Right hindlimb (tissue), 1 donor: ENCODE data around the gene ZNF8.
"Not testable (repeated sequence)": the region's sequence is repeated elsewhere in the genome, so short reads cannot be mapped to it uniquely, and the experiment has no call there.

ENCODE experiments used
- DNase-seq: peaks from one replicate; pipeline ENCODE4 v3.0.0-alpha.2; 2018

Gene ZNF8

DNA sequence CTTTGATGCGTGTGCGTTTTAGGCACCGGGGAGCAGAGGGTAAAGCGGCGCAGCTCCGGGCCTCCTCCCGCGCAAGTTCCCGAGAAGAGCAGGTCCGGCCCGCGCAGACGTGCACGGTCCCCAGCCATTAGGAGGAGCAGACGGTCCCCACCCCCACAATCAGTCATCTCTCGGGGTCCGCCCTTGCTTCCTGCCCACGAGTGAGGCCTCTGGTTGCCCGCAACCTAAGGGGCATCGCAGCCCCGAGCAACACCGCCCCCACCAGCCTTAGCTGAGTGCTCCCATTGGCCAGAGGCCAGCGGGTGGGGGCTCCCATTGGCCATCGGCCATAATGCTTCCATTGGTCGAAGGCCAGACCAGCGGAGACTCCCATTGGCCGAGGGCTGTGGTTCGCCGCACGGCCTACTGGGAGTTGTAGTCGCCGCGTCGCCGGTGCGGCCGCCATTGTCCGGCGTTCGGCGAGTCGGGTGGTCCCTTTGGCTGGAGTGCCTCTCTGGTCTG lies at the start of gene ZNF8:
Gene ZNF8 (plus strand): TSS at position 415 of the 501 bp plus-strand sequence. CDS start 127 bp downstream, outside the sequence.
- DNase-seq: peak; percentile 99

DNA sequence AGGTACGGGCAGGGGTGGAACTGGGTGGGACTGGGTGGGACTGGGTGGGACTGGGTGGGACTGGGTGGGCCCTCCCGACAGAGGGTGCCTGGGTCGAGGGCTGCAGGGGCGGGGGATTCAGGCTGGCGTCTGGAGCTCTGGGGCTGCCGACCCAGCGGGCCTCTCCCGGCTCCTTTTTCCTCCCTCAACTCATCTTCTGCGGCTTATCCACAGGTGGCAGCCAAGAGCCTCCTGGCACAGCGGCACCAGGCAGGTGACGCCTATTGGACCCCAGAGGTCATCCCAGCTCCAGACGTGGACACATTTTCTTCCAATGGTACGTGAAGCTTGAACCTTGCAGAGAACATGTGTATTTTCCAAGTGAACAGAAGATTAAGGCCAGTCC lies 49.5 kb upstream of the ZNF8 start:
- peak; percentile 45 for DNase-seq

DNA sequence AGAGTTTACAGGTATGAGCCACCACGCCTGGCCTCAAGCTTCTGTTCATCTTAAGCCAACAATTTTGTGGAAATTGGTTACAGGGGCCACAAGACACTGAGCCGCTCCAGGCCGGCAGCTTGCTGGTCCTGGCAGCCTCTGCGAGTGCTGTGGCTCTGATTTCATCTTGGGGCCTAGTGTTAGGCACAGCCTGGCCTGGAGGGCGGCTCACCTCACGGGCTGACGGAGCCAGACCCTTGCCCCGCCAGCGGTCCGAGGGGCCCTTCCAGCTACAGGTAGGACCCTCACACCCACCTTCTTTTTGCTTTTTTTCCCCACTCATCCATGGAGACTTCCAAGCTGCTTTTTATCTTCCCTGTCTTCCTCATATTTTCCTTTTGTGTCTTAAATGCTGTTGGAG lies 41.4 kb upstream of the ZNF8 start:
- no peak for DNase-seq

DNA sequence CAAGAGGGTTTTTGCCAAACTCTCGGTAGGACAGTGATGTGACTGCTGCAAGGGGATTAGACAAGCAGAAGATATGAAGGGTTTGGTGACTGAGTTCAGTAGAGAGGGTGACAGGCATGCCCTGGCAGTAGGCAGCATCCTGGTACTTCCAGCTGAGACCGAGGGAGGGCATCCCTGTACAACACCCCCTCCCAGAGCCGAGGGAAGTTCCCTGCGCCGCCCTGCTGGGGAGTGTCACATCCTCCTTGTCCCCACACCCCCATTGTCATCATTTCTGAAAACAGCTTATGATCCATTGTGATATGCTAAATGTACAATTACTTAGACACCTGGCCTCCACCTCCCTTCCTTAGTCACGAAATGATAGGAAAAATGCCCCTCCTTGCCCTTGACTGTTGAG lies 35.4 kb upstream of the ZNF8 start:
- DNase-seq: no peak

DNA sequence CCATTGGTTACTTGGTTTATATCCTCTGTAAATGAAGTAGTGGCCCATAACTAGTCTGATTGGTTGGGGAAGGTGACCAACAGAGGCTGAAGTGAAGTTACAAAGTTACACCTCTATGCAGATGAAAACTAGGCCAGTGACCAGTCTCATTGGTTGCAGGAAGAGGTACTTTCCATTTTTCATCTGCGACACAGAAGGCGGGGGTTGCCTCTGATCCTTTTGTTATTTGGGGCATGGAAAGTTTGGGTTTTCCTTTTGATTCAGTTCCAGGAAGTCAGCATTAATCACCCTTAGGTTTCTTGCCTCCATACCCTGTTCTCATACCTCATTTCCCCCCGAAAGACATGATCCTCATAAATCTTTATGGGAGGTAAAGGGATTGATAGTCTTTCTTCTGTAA lies 29.9 kb upstream of the ZNF8 start:
- DNase-seq: no peak

DNA sequence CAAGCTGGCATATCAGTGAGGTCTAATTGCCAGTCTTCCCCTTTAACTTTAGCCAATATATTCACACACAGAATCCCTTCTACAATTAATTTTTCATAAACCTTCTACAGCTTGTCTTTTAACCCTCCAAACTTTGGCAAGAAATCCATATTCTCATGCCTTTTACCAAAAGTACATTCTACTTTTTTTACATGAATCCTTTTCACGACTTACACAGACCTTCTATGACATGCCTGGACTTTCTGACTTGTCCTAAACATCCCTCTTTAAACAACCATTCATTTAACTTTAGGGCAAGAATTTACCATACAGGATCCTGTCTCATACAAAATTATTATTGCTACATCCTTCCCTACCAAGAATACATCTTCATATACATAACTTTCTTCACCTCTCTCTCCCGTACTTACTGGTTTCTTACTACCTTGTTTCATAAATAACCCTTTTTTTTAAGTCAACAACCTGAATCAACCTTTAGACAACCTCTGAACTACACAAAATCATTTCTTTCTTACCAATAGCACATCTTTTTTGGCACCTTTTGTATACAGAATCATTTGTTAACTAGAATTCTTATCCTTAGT lies 26.6 kb upstream of the ZNF8 start:
- no peak for DNase-seq

DNA sequence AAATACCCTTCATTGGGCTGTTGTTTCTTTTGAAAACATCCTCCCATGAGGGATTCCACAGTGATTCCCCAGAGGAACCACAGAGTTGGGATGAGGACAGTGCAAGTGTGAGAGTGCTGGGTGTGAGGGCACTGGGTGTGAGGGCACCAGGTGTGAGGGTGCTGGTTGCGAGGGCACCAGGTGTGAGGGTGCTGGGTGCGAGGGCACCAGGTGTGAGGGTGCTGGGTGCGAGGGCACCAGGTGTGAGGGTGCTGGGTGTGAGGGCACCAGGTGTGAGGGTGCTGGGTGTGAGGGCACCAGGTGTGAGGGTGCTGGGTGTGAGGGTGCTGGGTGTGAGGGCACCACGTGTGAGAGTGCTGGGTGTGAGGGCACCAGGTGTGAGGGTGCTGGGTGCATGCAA lies 20.5 kb upstream of the ZNF8 start:
- not testable (repeated sequence) for DNase-seq

DNA sequence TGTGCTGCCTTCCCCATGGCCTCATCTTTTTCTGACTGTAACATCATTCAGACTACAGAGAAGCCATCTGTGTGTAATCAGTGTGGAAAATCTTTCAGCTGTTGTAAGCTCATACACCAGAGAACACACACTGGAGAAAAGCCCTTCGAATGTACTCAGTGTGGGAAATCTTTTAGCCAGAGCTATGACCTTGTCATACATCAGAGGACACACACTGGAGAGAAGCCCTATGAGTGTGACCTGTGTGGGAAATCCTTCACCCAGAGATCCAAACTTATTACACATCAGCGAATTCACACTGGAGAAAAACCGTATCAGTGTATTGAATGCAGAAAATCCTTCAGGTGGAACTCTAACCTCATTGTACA lies 17.2 kb upstream of the ZNF8 start:
- no peak for DNase-seq

DNA sequence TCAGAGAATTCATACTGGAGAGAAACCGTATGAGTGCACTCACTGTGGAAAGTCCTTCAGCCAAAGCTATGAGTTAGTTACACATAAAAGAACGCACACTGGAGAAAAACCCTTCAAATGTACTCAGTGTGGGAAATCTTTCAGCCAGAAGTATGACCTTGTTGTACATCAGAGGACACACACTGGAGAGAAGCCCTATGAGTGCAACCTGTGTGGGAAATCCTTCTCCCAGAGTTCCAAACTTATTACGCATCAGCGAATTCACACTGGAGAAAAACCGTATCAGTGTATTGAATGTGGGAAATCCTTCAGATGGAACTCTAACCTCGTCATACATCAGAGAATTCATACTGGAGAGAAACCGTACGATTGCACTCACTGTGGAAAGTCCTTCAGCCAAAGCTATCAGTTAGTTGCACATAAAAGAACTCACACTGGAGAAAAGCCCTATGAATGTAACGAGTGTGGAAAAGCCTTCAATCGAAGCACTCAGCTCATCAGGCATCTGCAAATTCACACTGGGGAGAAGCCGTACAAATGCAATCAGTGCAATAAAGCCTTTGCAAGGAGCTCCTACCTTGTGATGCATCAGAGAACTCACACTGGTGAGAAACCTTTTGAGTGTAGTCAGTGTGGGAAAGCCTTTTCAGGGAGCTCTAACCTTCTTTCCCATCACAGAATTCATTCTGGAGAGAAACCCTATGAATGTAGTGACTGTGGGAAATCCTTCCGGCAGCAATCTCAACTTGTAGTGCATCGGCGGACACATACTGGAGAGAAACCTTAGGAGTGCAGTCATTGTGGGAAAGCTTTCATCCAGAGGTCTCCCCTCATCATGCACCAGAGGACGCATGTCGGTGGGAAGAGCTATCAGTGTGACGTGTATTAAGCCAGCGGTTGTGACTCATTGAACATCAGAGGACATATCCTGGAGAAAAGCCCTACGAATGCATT lies 16.5 kb upstream of the ZNF8 start:
- DNase-seq: no peak

DNA sequence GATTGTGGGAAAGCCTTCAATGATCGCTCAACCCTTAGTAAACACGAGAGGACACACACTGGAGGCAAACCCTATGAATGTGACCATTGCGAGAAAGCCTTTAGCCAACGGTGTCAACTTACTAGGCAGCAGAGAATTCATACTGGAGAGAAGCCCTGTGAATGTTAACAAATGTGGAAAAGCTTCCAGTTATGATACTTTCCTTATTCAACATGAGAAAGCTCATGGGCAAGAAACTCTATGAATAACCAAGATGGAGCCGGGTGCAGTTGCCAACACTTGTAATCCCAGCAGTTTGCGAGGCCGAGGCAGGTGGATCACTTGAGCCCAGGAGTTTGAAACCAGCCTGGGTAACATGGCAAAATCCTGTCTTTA lies 15.8 kb upstream of the ZNF8 start:
- no peak for DNase-seq

DNA sequence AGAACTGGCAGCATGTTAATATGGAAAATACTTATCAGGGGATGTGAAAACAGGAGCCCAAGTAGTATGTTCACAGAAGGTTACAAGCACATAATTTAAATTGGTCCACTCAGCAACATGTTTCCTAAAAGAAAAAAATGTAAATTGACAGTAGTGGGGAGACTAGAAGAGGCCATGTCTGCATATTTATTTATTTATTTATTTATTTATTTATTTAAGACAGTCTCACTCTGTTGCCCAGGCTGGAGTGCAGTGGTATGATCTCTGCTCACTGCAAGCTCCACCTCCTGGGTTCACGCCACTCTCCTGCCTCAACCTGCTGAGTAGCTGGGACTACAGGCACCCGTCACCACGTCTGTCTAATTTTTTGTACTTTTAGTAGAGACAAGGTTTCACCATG lies 13.7 kb upstream of the ZNF8 start:
- no peak for DNase-seq

DNA sequence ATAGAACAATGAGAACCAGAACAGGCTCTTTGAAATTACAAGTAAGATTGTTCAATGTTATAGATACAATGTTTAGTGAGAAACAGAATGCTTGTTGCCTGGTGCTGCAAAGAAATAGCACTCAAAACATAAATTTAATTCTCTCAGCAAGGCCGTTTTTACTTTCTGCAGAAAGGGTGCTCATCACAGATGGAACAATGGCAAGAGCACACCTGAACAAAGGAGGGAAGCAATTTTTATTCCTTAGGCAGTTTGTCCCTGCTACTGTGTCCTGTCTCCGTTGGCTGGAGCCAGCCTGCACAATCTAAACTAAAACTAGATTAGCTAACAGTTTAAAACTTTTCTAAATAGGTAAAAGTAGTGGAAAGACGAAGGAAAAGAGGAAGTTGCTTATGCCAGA lies 10.4 kb upstream of the ZNF8 start:
- DNase-seq: no peak

DNA sequence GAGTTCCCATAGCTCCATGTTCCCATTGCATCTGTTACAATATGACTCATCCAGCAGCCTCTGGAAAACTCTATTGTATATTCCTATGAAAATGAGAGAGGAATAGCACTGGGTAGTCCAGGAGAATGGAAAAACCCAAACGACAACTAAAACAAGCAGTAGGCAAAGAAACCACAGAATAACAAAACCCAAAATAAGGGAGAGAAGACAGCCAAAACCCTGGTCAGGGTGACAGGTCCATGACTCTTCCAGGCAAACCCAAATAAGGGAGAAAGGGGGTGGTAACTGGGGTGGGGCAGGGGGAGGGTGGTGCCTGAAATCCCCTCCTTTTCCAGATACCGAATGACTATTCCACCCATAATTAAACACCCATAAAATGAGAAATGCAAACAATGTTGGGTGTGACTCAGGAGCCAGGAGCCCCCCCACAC lies 4.0 kb upstream of the ZNF8 start:
- no peak for DNase-seq

DNA sequence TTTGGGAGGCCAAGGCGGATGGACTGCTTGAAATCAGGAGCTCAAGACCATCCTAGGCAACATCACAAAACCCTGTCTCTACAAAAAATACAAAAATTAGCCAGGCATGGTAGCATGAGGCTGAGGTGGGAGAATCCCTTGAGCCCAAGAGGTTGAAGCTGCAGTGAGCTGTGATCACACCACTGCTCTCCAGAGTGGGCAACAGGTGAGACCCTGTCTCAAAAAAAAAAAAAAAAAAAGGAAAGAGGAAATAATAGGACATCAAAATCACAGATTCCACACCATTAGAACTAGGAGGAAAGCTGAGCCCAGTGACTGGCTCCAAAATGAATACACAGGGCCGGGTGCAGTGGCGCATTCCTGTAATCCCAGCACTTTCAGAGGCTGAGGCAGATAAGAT lies 3.2 kb upstream of the ZNF8 start:
- no peak for DNase-seq

DNA sequence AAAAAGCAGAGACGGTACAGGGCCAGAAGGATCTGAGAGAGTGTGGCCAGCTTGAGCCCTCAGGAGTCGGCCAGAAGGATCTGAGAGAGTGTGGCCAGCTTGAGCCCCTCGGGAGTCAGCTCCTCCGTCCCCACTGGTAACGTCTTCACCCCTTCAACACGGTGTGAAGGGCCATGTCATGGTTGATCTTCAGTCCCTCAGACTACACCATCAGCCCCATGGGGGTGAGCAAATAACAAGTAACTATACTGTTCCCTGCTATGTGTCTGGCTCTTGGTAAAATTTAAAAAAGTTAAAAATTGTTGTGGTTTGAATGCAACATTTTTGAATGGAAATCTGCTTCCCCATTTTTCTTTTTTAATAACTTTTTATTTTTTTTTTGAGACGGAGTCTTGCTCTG lies 1.6 kb upstream of the ZNF8 start:
- no peak for DNase-seq

DNA sequence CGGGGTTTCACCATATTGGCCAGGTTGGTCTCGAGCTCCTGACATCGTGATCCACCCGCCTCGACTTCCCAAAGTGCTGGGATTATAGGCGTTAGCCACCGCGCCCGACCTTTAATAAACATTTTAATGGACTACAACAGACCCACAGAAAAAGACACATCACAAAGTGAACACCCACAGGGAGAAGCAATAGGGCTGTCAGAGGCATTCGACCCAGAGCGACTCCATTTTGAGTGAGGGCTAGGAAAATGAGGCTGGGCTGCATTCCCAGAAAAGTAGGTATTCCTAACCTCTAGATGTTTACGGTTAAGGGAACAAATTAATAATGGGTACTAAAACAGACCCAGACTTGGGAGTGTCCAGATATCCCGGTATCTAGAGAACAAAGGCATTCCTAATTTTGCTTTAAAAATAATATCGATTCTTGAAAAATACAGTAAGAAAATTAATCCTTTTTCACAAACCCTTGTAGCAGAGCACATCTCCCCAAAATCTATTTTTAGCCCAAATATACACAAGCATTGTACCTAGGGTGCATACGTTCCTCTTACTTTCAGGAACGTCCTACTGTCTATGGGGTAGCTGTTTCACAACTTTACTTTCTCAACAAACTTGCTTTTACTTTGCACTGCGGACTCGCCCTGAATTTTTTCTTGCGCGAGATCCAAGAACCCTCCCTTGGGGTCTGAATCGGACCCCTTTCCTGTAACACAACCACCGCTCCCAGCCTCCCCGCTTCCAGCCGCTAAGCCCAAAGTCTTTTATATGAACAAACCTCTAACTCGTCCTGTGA lies 811 bp upstream of the ZNF8 start:
- no peak for DNase-seq

DNA sequence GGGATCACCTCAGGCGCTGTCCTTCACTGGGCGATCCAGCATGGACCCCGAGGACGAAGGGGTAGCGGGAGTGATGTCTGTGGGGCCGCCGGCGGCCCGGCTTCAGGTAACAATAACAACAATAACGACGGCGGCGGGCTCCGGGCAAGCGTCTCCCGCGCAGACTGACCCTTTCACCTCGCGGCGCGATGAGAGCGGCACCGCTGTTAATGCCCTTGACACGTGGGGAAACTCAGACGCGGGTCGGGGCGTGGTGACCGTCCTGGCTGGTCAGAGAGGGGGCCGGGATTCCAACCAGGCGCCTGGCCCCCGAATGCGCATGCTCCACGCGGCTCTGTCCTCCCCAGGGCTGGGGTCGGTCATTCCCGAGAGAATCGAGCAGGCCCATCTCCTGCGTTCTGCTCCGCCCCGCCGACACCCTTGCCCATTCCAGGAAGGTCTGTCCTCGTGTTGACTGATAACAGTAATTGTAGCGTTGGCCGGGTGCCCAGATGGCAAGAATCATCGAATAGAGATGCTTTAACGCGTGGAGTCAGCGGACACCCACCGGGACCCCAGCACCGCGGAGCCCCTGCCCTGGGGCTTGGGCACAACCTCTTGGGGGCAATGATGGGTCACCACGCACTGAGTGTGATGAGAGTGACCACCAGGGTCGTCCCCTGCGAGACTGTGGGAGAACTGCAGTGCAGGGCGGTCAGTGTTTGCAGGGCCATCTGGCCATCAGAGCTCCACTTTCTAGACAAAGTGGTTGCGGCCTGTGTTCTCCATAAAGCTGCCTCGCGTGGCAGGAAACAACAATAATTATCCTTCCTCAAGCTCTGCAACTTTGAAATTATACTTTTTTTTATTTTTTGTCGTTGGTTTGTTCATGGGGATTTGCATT lies 528 bp downstream of the ZNF8 start:
- DNase-seq: peak; percentile 78

DNA sequence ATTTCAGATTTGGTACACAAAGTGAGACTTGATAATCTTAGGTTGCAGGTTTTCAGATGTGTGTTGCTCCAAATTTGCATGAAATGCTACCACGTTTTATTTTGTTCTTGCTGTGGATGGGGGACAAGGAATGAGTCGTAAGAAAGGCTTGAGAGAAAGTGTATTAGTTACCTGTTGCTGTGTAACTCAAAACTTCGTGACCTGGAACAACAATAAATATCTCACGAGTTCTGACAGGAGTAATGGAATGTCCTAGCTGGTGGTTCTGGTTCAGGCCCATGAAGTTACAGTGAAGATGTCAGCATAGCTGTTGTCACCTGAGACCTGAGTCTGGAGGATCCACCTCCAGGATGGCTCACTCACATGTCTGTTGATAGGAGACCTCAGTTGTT lies 1.2 kb downstream of the ZNF8 start:
- DNase-seq: no peak

DNA sequence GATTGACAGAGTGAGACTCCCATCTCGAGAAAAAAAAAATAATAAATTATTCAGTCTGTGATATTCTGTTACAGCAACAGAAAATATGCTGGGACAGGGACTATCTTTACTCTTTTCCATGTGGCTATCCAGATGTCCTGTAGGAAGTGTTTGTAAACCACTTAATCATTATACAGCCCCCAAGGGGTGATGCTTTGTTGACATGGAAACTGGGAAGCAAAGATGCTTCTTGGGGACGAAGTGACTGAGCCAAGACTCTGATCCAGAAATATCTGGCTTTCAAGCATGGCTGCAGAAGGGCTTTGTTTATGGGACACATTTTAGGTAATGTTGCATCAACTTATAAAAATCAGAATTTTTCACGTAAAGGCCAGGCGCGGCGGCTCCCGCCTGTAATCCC lies 5.4 kb downstream of the ZNF8 start:
- DNase-seq: peak; percentile 27

DNA sequence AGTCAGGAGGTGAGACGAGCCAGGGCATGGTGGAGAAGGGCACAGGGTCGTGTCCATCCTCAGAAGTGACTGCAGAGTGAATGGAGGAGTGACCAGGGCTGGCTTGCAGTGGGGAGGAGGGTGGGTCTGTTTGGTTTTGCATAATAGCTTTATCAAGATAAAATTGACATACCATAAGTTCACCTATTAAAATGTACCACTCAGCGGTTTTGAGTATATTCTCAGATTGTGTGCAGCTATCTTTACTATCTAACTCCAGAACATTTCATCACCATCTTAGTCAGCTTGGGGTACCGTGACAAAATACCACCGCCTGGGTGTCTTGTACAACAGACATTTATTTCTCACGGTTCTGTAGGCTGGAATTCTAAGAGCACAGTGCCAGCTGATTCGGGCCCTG lies 13.2 kb downstream of the ZNF8 start:
- no peak for DNase-seq

DNA sequence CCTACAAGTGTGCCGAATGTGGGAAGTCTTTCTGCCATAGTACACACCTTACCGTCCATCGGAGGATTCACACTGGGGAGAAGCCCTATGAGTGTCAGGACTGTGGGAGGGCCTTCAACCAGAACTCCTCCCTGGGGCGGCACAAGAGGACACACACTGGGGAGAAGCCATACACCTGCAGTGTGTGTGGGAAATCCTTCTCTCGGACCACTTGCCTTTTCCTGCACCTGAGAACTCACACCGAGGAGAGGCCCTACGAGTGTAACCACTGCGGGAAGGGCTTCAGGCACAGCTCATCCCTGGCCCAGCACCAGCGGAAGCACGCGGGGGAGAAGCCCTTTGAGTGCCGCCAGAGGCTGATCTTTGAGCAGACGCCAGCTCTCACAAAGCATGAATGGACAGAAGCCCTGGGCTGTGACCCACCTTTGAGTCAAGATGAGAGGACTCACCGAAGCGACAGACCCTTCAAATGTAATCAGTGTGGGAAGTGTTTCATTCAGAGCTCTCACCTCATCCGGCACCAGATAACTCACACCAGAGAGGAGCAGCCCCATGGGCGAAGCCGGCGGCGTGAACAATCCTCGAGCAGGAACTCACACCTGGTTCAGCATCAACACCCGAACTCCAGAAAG lies 16.1 kb downstream of the ZNF8 start:
- DNase-seq: no peak

DNA sequence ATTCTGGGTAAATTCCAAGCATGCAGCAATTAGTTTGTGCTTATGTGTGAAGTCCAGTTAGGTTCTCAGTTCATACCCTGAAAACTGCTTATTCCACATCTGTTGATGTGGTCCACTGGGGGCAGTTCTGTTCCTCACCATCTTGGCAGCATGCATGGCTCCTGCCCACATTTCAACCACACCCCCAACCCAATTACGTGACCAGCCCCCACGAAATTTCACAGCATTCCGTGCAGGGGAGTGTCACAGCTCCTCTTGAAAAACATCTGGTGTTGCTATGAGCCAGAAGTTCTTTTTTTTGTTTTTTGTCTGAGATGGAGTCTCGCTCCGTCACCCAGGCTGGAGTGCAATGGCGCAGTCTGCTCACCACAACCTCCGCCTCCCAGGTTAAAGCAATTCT lies 17.3 kb downstream of the ZNF8 start:
- DNase-seq: peak; percentile 36
